Measurements from ENCODE around the gene DAND5.
"Not testable (repeated sequence)": the region's sequence is repeated elsewhere in the genome, so short reads cannot be mapped to it uniquely, and the experiment has no call there.

The DAND5 gene

GRCh38 chr19:12945479-12946091 lies 23.8 kb upstream of the DAND5 start, which contains the start of gene RAD23A:
Gene RAD23A (plus strand): TSS chr19:12945862. CDS start chr19:12945949, 87 bp downstream.
- peak; percentile 93 for DNase-seq (ENCODE audit: low read depth, low spot score)

- DNase-seq (ENCODE audit: low read depth, low spot score) = no peak
Observed at GRCh38 chr19:12946092-12946721, 23.2 kb upstream of the DAND5 start.

- DNase-seq (ENCODE audit: low read depth, low spot score) = no peak
Observed at GRCh38 chr19:12946731-12947496, 22.5 kb upstream of the DAND5 start.

- DNase-seq (ENCODE audit: low read depth, low spot score) = no peak
Observed at GRCh38 chr19:12947702-12948611, 21.4 kb upstream of the DAND5 start.

GRCh38 chr19:12948612-12949362 lies 20.6 kb upstream of the DAND5 start:
- DNase-seq (ENCODE audit: low read depth, low spot score) = no peak

- DNase-seq (ENCODE audit: low read depth, low spot score) = no peak
Observed at GRCh38 chr19:12949363-12950283, 19.8 kb upstream of the DAND5 start.

- not testable (repeated sequence) for DNase-seq (ENCODE audit: low read depth, low spot score)
Observed at GRCh38 chr19:12952050-12952449, 17.3 kb upstream of the DAND5 start.

- no peak for DNase-seq (ENCODE audit: low read depth, low spot score)
Observed at GRCh38 chr19:12952488-12953137, 16.8 kb upstream of the DAND5 start.

GRCh38 chr19:12953138-12953798 lies 16.1 kb upstream of the DAND5 start:
- DNase-seq (ENCODE audit: low read depth, low spot score) = no peak

- DNase-seq (ENCODE audit: low read depth, low spot score) = no peak
Observed at GRCh38 chr19:12953799-12954611, 15.4 kb upstream of the DAND5 start.

GRCh38 chr19:12954612-12954962 lies 14.8 kb upstream of the DAND5 start:
- no peak for DNase-seq (ENCODE audit: low read depth, low spot score)

- DNase-seq (ENCODE audit: low read depth, low spot score) = not testable (repeated sequence)
Observed at GRCh38 chr19:12955575-12955974, 13.8 kb upstream of the DAND5 start.

- no peak for DNase-seq (ENCODE audit: low read depth, low spot score)
Observed at GRCh38 chr19:12955996-12956395, 13.4 kb upstream of the DAND5 start.

GRCh38 chr19:12956446-12957388 lies 12.7 kb upstream of the DAND5 start, which contains the start of gene GADD45GIP1:
Gene GADD45GIP1 (minus strand): TSS chr19:12957223. CDS start chr19:12957212, 11 bp downstream.
- peak; percentile 64 for DNase-seq (ENCODE audit: low read depth, low spot score)

GRCh38 chr19:12957389-12957952 lies 11.9 kb upstream of the DAND5 start:
- DNase-seq (ENCODE audit: low read depth, low spot score) = not testable (repeated sequence)

GRCh38 chr19:12959481-12959880 lies 9.9 kb upstream of the DAND5 start:
- DNase-seq (ENCODE audit: low read depth, low spot score) = no peak

All from activated naive CD8-positive, alpha-beta T cell treated with anti-CD3 and anti-CD28 coated beads, Interleukin-2, amount 50 U/mL, for 16 hours (primary cell).